ENCODE results near the gene DAGLA. TPM values are rescaled to one million over a fixed set of nuclear protein-coding genes. Genes with fewer than 3 reads are reported as not detected.
"Not testable (repeated sequence)": the region's sequence is repeated elsewhere in the genome, so short reads cannot be mapped to it uniquely, and the experiment has no call there.

DAGLA gene
- total RNA-seq, 6 experiments from 2014 or later, result 2.4 to 4.2 (median 3.3) TPM

GRCh38 chr11:61656347-61657077, 23.7 kb upstream of the DAGLA start:
- no peaks in the 10 kb centered on the region for H3K9me3 Mint-ChIP-seq
- peaks cover 37% of the 10 kb centered on the region for H3K27me3 Mint-ChIP-seq (ENCODE audit: insufficient read depth)
- H3K36me3 Mint-ChIP-seq (ENCODE audit: low read depth), result no peaks in the 10 kb centered on the region
- TF ChIP-seq CTCF (IDR thresholded peaks at IDR 0.05), result no peak
- no peak overlapping the region for H3K27ac Mint-ChIP-seq
- H3K4me3 Mint-ChIP-seq, result no peak overlapping the region
- H3K4me1 Mint-ChIP-seq (ENCODE audit: low read depth), result no peaks in the 10 kb centered on the region
- DNase-seq, result no peak

DNA sequence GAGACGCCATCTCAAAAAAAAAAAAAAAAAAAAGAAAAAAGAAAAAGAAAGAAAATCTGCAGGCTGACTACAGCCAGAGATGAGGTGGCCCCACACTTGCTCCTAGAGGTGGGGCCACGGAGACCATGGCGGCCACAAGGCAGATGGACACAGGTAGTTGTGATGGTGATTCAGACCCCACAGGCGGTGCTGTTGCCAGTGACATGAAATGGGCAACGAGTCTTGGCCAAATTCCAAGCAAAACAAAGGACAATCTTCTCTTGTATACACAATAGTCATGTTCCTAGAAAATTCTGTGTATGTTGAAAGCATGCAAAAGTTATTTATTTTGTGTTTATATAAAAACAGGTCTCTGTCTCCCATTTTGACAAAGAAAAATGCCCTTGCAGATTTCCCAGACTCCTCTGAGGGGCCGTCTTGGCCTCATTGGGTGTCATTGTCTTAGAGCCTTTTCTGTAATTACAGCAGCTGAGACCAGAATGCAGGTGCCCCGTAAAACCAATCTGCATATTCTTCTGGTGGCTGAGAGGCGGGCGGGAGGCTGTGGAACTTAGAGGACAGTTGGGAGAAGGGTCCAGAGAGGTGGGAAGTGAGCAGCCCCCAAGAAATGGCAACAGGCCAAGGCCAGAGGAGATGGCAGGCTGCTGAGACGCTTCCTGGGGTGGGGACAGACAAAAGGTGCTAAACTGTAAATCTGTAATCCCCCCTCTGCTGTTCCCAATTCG, 22.5 kb upstream of the DAGLA start:
- Mint-ChIP-seq H3K27ac (no peak overlapping the region), H3K27me3 (ENCODE audit: insufficient read depth) (peaks cover 37% of the 10 kb centered on the region), H3K4me3 (no peak overlapping the region), H3K9me3 (no peaks in the 10 kb centered on the region), H3K36me3 (ENCODE audit: low read depth) (no peaks in the 10 kb centered on the region), H3K4me1 (ENCODE audit: low read depth) (no peaks in the 10 kb centered on the region)
- no peak for DNase-seq
- no peak for TF ChIP-seq CTCF (IDR thresholded peaks at IDR 0.05)

- Mint-ChIP-seq H3K27ac (no peak overlapping the region), H3K9me3 (no peaks in the 10 kb centered on the region), H3K27me3 (ENCODE audit: insufficient read depth) (peaks cover 23% of the 10 kb centered on the region), H3K36me3 (ENCODE audit: low read depth) (no peaks in the 10 kb centered on the region), H3K4me3 (no peak overlapping the region), H3K4me1 (ENCODE audit: low read depth) (no peaks in the 10 kb centered on the region)
- DNase-seq, result no peak
- no peak for TF ChIP-seq CTCF (IDR thresholded peaks at IDR 0.05)
Observed at GRCh38 chr11:61659413-61660196, 20.6 kb upstream of the DAGLA start.

GRCh38 chr11:61660997-61661396, 19.2 kb upstream of the DAGLA start:
- DNase-seq; H3K36me3 Mint-ChIP-seq (ENCODE audit: low read depth); H3K27ac Mint-ChIP-seq; H3K4me1 Mint-ChIP-seq (ENCODE audit: low read depth); H3K4me3 Mint-ChIP-seq; H3K9me3 Mint-ChIP-seq: not testable (repeated sequence)
- peaks cover 13% of the 10 kb centered on the region for H3K27me3 Mint-ChIP-seq (ENCODE audit: insufficient read depth)

- H3K9me3 Mint-ChIP-seq, result no peaks in the 10 kb centered on the region
- H3K27me3 Mint-ChIP-seq (ENCODE audit: insufficient read depth), result peaks cover 37% of the 10 kb centered on the region
- H3K27ac Mint-ChIP-seq, result no peak overlapping the region
- no peak for DNase-seq
- TF ChIP-seq CTCF (IDR thresholded peaks at IDR 0.05), result no peak
- H3K36me3 Mint-ChIP-seq (ENCODE audit: low read depth), result no peaks in the 10 kb centered on the region
- no peak overlapping the region for H3K4me3 Mint-ChIP-seq
- no peaks in the 10 kb centered on the region for H3K4me1 Mint-ChIP-seq (ENCODE audit: low read depth)
Observed at GRCh38 chr11:61666684-61667297, 13.4 kb upstream of the DAGLA start.
